A549 (cell line): ENCODE data around the gene EDN1.
"Not testable (repeated sequence)": the region's sequence is repeated elsewhere in the genome, so short reads cannot be mapped to it uniquely, and the experiment has no call there.

Experiments used
- CBX8 ChIP-seq: fragments of 200-600 bp; sonication (generic); IDR thresholded peaks from 2 replicates; pipeline ENCODE4 v1.6.1; 2016
- CEBPB ChIP-seq, 2 experiments: fragments of >200 bp in 1 of 2; sonication (Bioruptor Twin) in 1 of 2; formaldehyde crosslinking in 1 of 2; IDR thresholded peaks; 2 replicates each; pipeline ENCODE4 v1.6.1; 2012 to 2016
- CHD2 ChIP-seq: fragments of 150-350 bp; IDR thresholded peaks from 2 replicates; pipeline ENCODE4 v1.6.1; 2014; ENCODE audit warnings: low read length; ENCODE audit not compliant: partially characterized antibody
- CTCF ChIP-seq: fragments of >200 bp; sonication (Bioruptor Twin); formaldehyde crosslinking; IDR thresholded peaks from 3 replicates; pipeline ENCODE4 v1.5.1; 2016
- EP300 ChIP-seq, 2 experiments: fragments of >200 bp; sonication (Bioruptor Twin); formaldehyde crosslinking; IDR thresholded peaks; 2 replicates in 1 of 2; 3 replicates in 1 of 2; pipeline ENCODE4 v1.6.1; 2016 to 2017
- HDAC2 ChIP-seq: fragments of 200-600 bp; sonication (generic); IDR thresholded peaks from 2 replicates; pipeline ENCODE4 v1.6.1; 2016
- MAX ChIP-seq: IDR thresholded peaks from 2 replicates; pipeline ENCODE4 v1.6.1; 2012
- MYC ChIP-seq: IDR thresholded peaks from 2 replicates; pipeline ENCODE4 v1.6.1; 2012; ENCODE audit warnings: mild to moderate bottlenecking, inconsistent platforms, low read length, improper control_type of control experiment, borderline replicate concordance
- POLR2A ChIP-seq: IDR thresholded peaks from 2 replicates; pipeline ENCODE4 v1.6.1; 2012; ENCODE audit warnings: mild to moderate bottlenecking, low read length
- POLR2AphosphoS2 ChIP-seq: conservative IDR thresholded peaks from 2 replicates; pipeline ENCODE4 v1.6.1; 2012; ENCODE audit warnings: low read length, improper control_type of control experiment, inconsistent platforms
- RAD21 ChIP-seq, 2 experiments: fragments of >200 bp in 1 of 2; sonication (Bioruptor Twin) in 1 of 2; formaldehyde crosslinking in 1 of 2; IDR thresholded peaks in 1 of 2; conservative IDR thresholded peaks in 1 of 2; 2 replicates in 1 of 2; 3 replicates in 1 of 2; pipeline ENCODE4 v1.6.1; 2012 to 2018; ENCODE audit warnings: inconsistent platforms in 1 of 2
- RFX5 ChIP-seq: fragments of 450-650 bp; IDR thresholded peaks from 2 replicates; pipeline ENCODE4 v1.7.1; 2014; ENCODE audit warnings: antibody characterized with exemption, mild to moderate bottlenecking, moderate library complexity
- ZSCAN20 ChIP-seq: fragments of 250-450 bp; sonication (Bioruptor Pico); IDR thresholded peaks from 2 replicates; pipeline ENCODE4 v1.8.0; 2022; ENCODE audit warnings: mild to moderate bottlenecking, moderate library complexity

GRCh38 chr6:12332750-12333079, 42.6 kb downstream of the EDN1 start:
- not testable (repeated sequence) for TF ChIP-seq POLR2AphosphoS2; RAD21 (conservative IDR thresholded peaks at IDR 0.05 in 1 of 2, IDR thresholded peaks at IDR 0.05 in 1 of 2); POLR2A; RFX5; EP300 (IDR thresholded peaks at IDR 0.05); MYC; CEBPB (IDR thresholded peaks at IDR 0.05); CTCF; MAX; CHD2; HDAC2; CBX8
- peak; percentile 98 for TF ChIP-seq ZSCAN20 (CRISPR knock-in tag)
